ENCODE data around the gene UBE2N. TPM values are rescaled to one million over a fixed set of nuclear protein-coding genes. Genes with fewer than 3 reads are reported as not detected.

Gene UBE2N
- total and polyA plus RNA-seq, 2 of the 8 experiments (the other 6 are each of a cell fraction or from before 2014, with no cell fraction given): 108 to 225 TPM

GRCh38 chr12:93456077-93456476 is 14.3 kb upstream of the UBE2N start:
- 84% methylated on average over 2 of the region's 2 CpGs; no CpG with 5 or more reads in 1 of the 2 experiments for WGBS, 2 experiments (ENCODE audit: extremely low coverage in 1 of 2, insufficient coverage in 1 of 2, insufficient read length in 1 of 2, insufficient replicate concordance in 2 of 2, low coverage in 1 of 2, low lambda C conversion rate in 2 of 2, missing lambda C conversion rate in 1 of 2)
- no peak overlapping the region for H3K4ac ChIP-seq (replicated peaks; ENCODE audit: insufficient read length, low read depth, low read length)
- H3K23ac ChIP-seq (ENCODE audit: insufficient read length): no peak overlapping the region
- H3K79me1 ChIP-seq (ENCODE audit: low read depth, low read length): no peaks in the 10 kb centered on the region
- H2AK5ac ChIP-seq (ENCODE audit: low read depth, low read length): no peak overlapping the region
- no peak overlapping the region for H3K18ac ChIP-seq (ENCODE audit: extremely low read depth, low read length)
- no peak overlapping the region for H2BK120ac ChIP-seq (replicated peaks; ENCODE audit: low read depth, low read length)
- no peaks in the 10 kb centered on the region for H3K23me2 ChIP-seq (ENCODE audit: low read depth, low read length)
- H2AFZ ChIP-seq (ENCODE audit: low read length): no peak overlapping the region
- H2BK12ac ChIP-seq (ENCODE audit: low read depth, low read length): no peak overlapping the region
- no peak overlapping the region for H2BK15ac ChIP-seq (ENCODE audit: low read length)
- DNase-seq (ENCODE audit: low read depth in 1 of 2, low spot score in 2 of 2) (no peak), FAIRE-seq (no peak)
- H3K9me3 ChIP-seq (ENCODE audit: insufficient read depth in 2 of 2, low read depth in 1 of 2, low read length in 1 of 2): no peaks in the 10 kb centered on the region
- H3K9ac ChIP-seq (replicated peaks in 1 of 4; ENCODE audit: extremely low read depth in 1 of 4, low read depth in 3 of 4, low read length in 3 of 4): no peak overlapping the region
- H4K91ac ChIP-seq (replicated peaks; ENCODE audit: insufficient read length, low read length): no peak overlapping the region
- no peaks in the 10 kb centered on the region for H3K27me3 ChIP-seq (replicated peaks in 1 of 4; ENCODE audit: control insufficient read depth in 3 of 4, extremely low read depth in 1 of 4, insufficient read depth in 3 of 4, low read length in 3 of 4)
- H2BK20ac ChIP-seq (ENCODE audit: low read length): no peak overlapping the region
- no peak overlapping the region for H3K27ac ChIP-seq (ENCODE audit: low read depth, low read length)
- TF ChIP-seq EP300 (IDR thresholded peaks at IDR 0.05; ENCODE audit: borderline replicate concordance in 1 of 2, low read depth in 2 of 2, low read length in 2 of 2): no peak
- no peak for TF ChIP-seq HDAC6 (IDR thresholded peaks at IDR 0.05; ENCODE audit: low read depth, low read length)
- ChIA-PET CTCF (ENCODE audit: partially characterized antibody) (interaction anchor here (1.4 kb wide), 1 partner anchor 11 kb away, joined by 4 read pairs; the partner anchor contains the start of gene MRPL42), POLR2A (ENCODE audit: partially characterized antibody) (no interaction called here)
- no peak overlapping the region for H4K8ac ChIP-seq (ENCODE audit: extremely low read depth, insufficient read depth, low read length)
- no peak overlapping the region for H3K56ac ChIP-seq (replicated peaks; ENCODE audit: insufficient read length, low read depth, low read length)
- H3K79me2 ChIP-seq (ENCODE audit: control insufficient read depth in 1 of 2, insufficient read depth in 2 of 2, low read length in 2 of 2): no peaks in the 10 kb centered on the region
- no peaks in the 10 kb centered on the region; a peak in 1 of 7 replicates for H3K4me1 ChIP-seq (replicated peaks in 1 of 4; ENCODE audit: control insufficient read depth in 3 of 4, insufficient read depth in 4 of 4, low read length in 3 of 4)
- no peak overlapping the region for H4K5ac ChIP-seq (ENCODE audit: insufficient read length, low read depth, low read length)
- no peak overlapping the region for H3K14ac ChIP-seq (ENCODE audit: insufficient read length)
- no peak overlapping the region for H2BK5ac ChIP-seq (ENCODE audit: low read depth, low read length)
- H3K36me3 ChIP-seq (ENCODE audit: control insufficient read depth in 2 of 4, insufficient read depth in 4 of 4, low read length in 3 of 4): no peaks in the 10 kb centered on the region
- H4K20me1 ChIP-seq (replicated peaks in 1 of 2; ENCODE audit: control insufficient read depth in 1 of 2, insufficient read depth in 2 of 2, low read length in 2 of 2): peaks cover 0 to 2% of the 10 kb centered on the region in 2 experiments
- no peak overlapping the region for H3K4me3 ChIP-seq (ENCODE audit: extremely low read depth in 1 of 4, insufficient read depth in 2 of 4, low read depth in 3 of 4, low read length in 4 of 4)
- H3K4me2 ChIP-seq (ENCODE audit: insufficient read depth in 1 of 2, low read depth in 2 of 2, low read length in 2 of 2): no peak overlapping the region
